Breast epithelium (tissue), 3 donors: ENCODE measurements around the gene NUPR2.

Experiments
- POLR2A ChIP-seq: fragments of 450-650 bp; IDR thresholded peaks from one replicate; pipeline ENCODE4 v1.6.1; 2016; ENCODE audit warnings: antibody characterized with exemption, mild to moderate bottlenecking, moderate library complexity
- TF ChIP-seq, protein P1 (sequence below), 3 donors: fragments of 450-650 bp; IDR thresholded peaks; one replicate each; pipeline ENCODE4 v1.5.1; 2016 to 2017; ENCODE audit warnings: antibody characterized with exemption in 3 of 3, mild to moderate bottlenecking in 3 of 3, moderate library complexity in 3 of 3

DNA sequence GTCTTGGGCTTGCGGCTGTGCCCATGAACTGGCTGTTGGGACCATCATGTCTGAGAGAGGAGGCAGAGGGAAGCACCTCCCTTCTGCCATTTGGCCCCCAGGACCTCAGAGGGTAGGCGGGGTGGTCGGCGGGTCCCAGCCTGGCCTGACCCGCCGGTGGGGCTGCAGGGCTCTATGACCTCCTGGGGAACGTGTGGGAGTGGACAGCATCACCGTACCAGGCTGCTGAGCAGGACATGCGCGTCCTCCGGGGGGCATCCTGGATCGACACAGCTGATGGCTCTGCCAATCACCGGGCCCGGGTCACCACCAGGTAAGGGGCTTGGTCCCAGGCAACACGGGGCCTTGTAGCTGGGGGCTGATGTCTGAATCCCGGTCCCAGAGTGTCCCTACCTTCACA is 38.0 kb downstream of the NUPR2 start:
- TF ChIP-seq POLR2A: no peak
- TF ChIP-seq, protein P1, sequence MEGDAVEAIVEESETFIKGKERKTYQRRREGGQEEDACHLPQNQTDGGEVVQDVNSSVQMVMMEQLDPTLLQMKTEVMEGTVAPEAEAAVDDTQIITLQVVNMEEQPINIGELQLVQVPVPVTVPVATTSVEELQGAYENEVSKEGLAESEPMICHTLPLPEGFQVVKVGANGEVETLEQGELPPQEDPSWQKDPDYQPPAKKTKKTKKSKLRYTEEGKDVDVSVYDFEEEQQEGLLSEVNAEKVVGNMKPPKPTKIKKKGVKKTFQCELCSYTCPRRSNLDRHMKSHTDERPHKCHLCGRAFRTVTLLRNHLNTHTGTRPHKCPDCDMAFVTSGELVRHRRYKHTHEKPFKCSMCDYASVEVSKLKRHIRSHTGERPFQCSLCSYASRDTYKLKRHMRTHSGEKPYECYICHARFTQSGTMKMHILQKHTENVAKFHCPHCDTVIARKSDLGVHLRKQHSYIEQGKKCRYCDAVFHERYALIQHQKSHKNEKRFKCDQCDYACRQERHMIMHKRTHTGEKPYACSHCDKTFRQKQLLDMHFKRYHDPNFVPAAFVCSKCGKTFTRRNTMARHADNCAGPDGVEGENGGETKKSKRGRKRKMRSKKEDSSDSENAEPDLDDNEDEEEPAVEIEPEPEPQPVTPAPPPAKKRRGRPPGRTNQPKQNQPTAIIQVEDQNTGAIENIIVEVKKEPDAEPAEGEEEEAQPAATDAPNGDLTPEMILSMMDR (IDR thresholded peaks at IDR 0.05): no peak
